Loucy (cell line): ENCODE data around the gene ASCL2.
A peak's percentile ranks its signal among the peaks of the same experiment; 100 is the strongest.

ENCODE experiments used
- EZH2phosphoT487 ChIP-seq: fragments of 200-600 bp; IDR thresholded peaks from 2 replicates; pipeline ENCODE4 v1.6.1; 2018; ENCODE audit warnings: antibody characterized with exemption, mild to moderate bottlenecking, moderate library complexity, borderline replicate concordance
- TF ChIP-seq, protein P1 (sequence below): fragments of 200-600 bp; sonication (generic); conservative IDR thresholded peaks from 2 replicates; pipeline ENCODE4 v1.5.1; 2014; ENCODE audit warnings: mild to moderate bottlenecking, antibody characterized with exemption, low read length

DNA sequence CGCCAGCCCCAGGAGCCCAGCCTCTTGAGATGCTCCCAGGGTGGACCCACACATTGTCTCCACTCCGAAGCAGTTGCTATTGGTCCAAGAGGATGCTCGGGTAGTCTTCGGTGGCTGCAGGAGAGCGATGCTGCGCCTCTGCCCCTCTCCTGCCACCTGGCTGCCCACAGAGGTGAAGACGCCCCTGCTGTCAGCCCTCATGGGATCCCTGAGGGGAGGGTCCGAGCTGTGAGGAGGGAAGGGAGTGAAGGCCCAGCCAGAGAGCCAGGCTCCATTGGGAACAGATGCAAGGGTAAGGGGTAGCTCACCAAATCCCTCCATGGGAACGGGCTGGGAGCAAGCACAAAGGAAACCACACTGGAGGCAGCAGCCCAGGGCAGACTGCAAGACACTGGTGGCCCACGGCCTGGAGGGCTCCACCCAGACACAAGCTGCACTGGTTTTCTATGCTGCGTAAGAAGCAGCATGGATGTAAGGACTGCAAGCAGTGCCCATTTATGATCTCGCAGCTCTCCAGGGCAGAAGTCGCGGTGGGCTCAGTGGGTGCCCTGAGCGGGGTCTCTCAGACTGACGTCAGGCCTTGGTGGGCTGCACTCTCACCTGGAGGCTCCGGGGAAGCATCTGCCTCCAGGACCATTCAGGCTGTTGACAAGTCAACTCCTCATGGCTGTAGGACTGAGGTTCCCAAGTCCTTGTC, 47.1 kb upstream of the ASCL2 start:
- TF ChIP-seq, protein P1, sequence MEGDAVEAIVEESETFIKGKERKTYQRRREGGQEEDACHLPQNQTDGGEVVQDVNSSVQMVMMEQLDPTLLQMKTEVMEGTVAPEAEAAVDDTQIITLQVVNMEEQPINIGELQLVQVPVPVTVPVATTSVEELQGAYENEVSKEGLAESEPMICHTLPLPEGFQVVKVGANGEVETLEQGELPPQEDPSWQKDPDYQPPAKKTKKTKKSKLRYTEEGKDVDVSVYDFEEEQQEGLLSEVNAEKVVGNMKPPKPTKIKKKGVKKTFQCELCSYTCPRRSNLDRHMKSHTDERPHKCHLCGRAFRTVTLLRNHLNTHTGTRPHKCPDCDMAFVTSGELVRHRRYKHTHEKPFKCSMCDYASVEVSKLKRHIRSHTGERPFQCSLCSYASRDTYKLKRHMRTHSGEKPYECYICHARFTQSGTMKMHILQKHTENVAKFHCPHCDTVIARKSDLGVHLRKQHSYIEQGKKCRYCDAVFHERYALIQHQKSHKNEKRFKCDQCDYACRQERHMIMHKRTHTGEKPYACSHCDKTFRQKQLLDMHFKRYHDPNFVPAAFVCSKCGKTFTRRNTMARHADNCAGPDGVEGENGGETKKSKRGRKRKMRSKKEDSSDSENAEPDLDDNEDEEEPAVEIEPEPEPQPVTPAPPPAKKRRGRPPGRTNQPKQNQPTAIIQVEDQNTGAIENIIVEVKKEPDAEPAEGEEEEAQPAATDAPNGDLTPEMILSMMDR = peak; percentile 17; the same call in 1 of the 2 replicates
- no peak for TF ChIP-seq EZH2phosphoT487
